PFSK-1 (cell line): ENCODE measurements around the gene SMIM5.

Source experiments
- FOXP2 ChIP-seq: optimal IDR thresholded peaks from 2 replicates; pipeline ENCODE3; 2011; ENCODE audit warnings: borderline replicate concordance, control low read depth, inconsistent platforms; ENCODE audit not compliant: insufficient read depth; ENCODE audit errors: extremely low read length, extremely low read depth
- POLR2AphosphoS5 ChIP-seq: IDR thresholded peaks from 2 replicates; pipeline ENCODE4 v1.6.1; 2012; ENCODE audit warnings: low read depth, mild to moderate bottlenecking, control low read depth, low read length, moderate library complexity
- REST ChIP-seq, 2 experiments: IDR thresholded peaks; 2 replicates each; pipeline versions ENCODE4 v1.6.1 to v1.8.0; 2011 to 2012; ENCODE audit warnings: low read depth in 2 of 2, low read length in 2 of 2, control low read depth in 1 of 2, inconsistent platforms in 1 of 2, mild to moderate bottlenecking in 1 of 2, moderate library complexity in 1 of 2; ENCODE audit not compliant: insufficient read depth in 1 of 2
- SIN3A ChIP-seq: IDR thresholded peaks from 2 replicates; pipeline ENCODE4 v1.6.1; 2012; ENCODE audit warnings: mild to moderate bottlenecking, low read length, moderate library complexity, borderline replicate concordance; ENCODE audit not compliant: insufficient read depth
- TAF1 ChIP-seq: IDR thresholded peaks from 2 replicates; pipeline ENCODE4 v1.6.1; 2012; ENCODE audit warnings: low read length, control low read depth, borderline replicate concordance; ENCODE audit not compliant: insufficient read depth

The SMIM5 gene

GRCh38 chr17:75665981-75666380 is 32.7 kb downstream of the SMIM5 start:
- no peak for TF ChIP-seq FOXP2
- TF ChIP-seq SIN3A, result no peak
- no peak for TF ChIP-seq POLR2AphosphoS5
- no peak for TF ChIP-seq TAF1

GRCh38 chr17:75666959-75667790 is 33.9 kb downstream of the SMIM5 start, which contains the start of the genes RECQL5 and SAP30BP:
Gene RECQL5 (minus strand): TSS chr17:75667154. CDS start chr17:75666557, 597 bp downstream.
Gene SAP30BP (plus strand): TSS chr17:75667338. CDS start chr17:75667373, 35 bp downstream.
- peak; percentile 88 for TF ChIP-seq POLR2AphosphoS5
- TF ChIP-seq SIN3A, result peak; percentile 59; the same call in 1 of the 2 replicates
- TF ChIP-seq FOXP2, result no peak
- TF ChIP-seq REST (IDR thresholded peaks at IDR 0.05; ENCODE audit: insufficient read depth in 1 of 2, low read depth in 2 of 2, low read length in 2 of 2), result peak; percentile 31 to 32; a peak in 1 of 4 replicates
- TF ChIP-seq TAF1, result peak; percentile 88; the same call in 1 of the 2 replicates

GRCh38 chr17:75667825-75668224 is 34.6 kb downstream of the SMIM5 start:
- TF ChIP-seq FOXP2 (no peak), TAF1 (no peak), REST (IDR thresholded peaks at IDR 0.05; ENCODE audit: insufficient read depth in 1 of 2, low read depth in 2 of 2, low read length in 2 of 2) (no peak), SIN3A (no peak), POLR2AphosphoS5 (no peak)

GRCh38 chr17:75668489-75668888 is 35.3 kb downstream of the SMIM5 start:
- no peak for TF ChIP-seq TAF1
- TF ChIP-seq POLR2AphosphoS5, result no peak

GRCh38 chr17:75670868-75671267 is 37.6 kb downstream of the SMIM5 start:
- TF ChIP-seq FOXP2 (no peak), POLR2AphosphoS5 (no peak)

- TF ChIP-seq POLR2AphosphoS5 (no peak), TAF1 (no peak), SIN3A (no peak), REST (IDR thresholded peaks at IDR 0.05; ENCODE audit: insufficient read depth in 1 of 2, low read depth in 2 of 2, low read length in 2 of 2) (no peak), FOXP2 (no peak)
Measured at GRCh38 chr17:75672011-75672410, 38.8 kb downstream of the SMIM5 start.
